SU-DHL-6 (cell line): ENCODE data around the gene ANKRD28.
"Not testable (repeated sequence)": the region's sequence is repeated elsewhere in the genome, so short reads cannot be mapped to it uniquely, and the experiment has no call there.

Experiments used
- H2AFZ ChIP-seq: fragments of 200-600 bp; sonication (generic); 2 replicates; pipeline ENCODE4 v1.6.1; 2014; ENCODE audit warnings: low read depth, mild to moderate bottlenecking, moderate library complexity, mixed read lengths, antibody characterized with exemption, low read length; ENCODE audit not compliant: severe bottlenecking
- H3F3A ChIP-seq: fragments of 200-600 bp; shearing (Covaris generic); 2 replicates; pipeline ENCODE4 v1.6.0; 2016; ENCODE audit warnings: antibody characterized with exemption, mild to moderate bottlenecking; ENCODE audit not compliant: insufficient read depth
- H3K27ac ChIP-seq: fragments of 200-600 bp; sonication (generic); 2 replicates; pipeline ENCODE4 v1.5.1; 2016; ENCODE audit warnings: low read depth, mild to moderate bottlenecking, low read length, moderate library complexity, mixed read lengths
- H3K27me3 ChIP-seq: fragments of 200-600 bp; sonication (generic), shearing (Covaris generic); 2 replicates; pipeline ENCODE4 v1.6.0; 2014; ENCODE audit warnings: mild to moderate bottlenecking, low read length
- H3K36me3 ChIP-seq: fragments of 200-600 bp; sonication (generic); 2 replicates; pipeline ENCODE4 v1.6.1; 2014; ENCODE audit warnings: mild to moderate bottlenecking, low read length, mixed read lengths
- H3K4me2 ChIP-seq: fragments of 300-600, 200-600 bp; shearing (Covaris generic), sonication (generic); 2 replicates; pipeline ENCODE4 v1.6.0; 2014; ENCODE audit warnings: low read length, low read depth, mild to moderate bottlenecking; ENCODE audit not compliant: poor library complexity, severe bottlenecking
- H3K4me3 ChIP-seq: fragments of 200-600 bp; sonication (generic); 2 replicates; pipeline ENCODE4 v1.5.1; 2014; ENCODE audit warnings: antibody characterized with exemption, low read length, mild to moderate bottlenecking, mixed read lengths; ENCODE audit not compliant: insufficient read depth, poor library complexity, severe bottlenecking
- H3K79me2 ChIP-seq: fragments of 200-600 bp; sonication (generic); 2 replicates; pipeline ENCODE4 v1.6.1; 2014; ENCODE audit warnings: mild to moderate bottlenecking, low read length, moderate library complexity; ENCODE audit not compliant: insufficient read depth
- H3K9ac ChIP-seq: fragments of 200-600 bp; sonication (generic); 2 replicates; pipeline ENCODE4 v1.7.0; 2014; ENCODE audit warnings: mild to moderate bottlenecking, low read length
- H3K9me2 ChIP-seq: fragments of 200-600 bp; sonication (generic); replicated peaks from 2 replicates; pipeline ENCODE4 v1.6.1; 2014; ENCODE audit warnings: low read length; ENCODE audit not compliant: insufficient read depth
- H3K9me3 ChIP-seq: fragments of 200-600 bp; sonication (generic); 2 replicates; pipeline ENCODE4 v1.6.1; 2014; ENCODE audit warnings: low read length, mixed read lengths; ENCODE audit not compliant: insufficient read depth
- H4K20me1 ChIP-seq: fragments of 200-600 bp; sonication (generic); 2 replicates; pipeline ENCODE4 v1.6.1; 2014; ENCODE audit warnings: low read depth, mild to moderate bottlenecking, antibody characterized with exemption, low read length, moderate library complexity, mixed read lengths
- EZH2phosphoT487 ChIP-seq: fragments of 200-600 bp; sonication (generic), shearing (Covaris generic); conservative IDR thresholded peaks from 2 replicates; pipeline ENCODE4 v1.6.1; 2018; ENCODE audit warnings: mild to moderate bottlenecking, antibody characterized with exemption, low read length, moderate library complexity, mixed read lengths
- TF ChIP-seq, protein P1 (sequence below): fragments of 200-600 bp; sonication (generic); IDR thresholded peaks from one replicate; pipeline ENCODE4 v1.5.1; 2017; ENCODE audit warnings: antibody characterized with exemption, mild to moderate bottlenecking, low read length, moderate library complexity; ENCODE audit not compliant: insufficient read depth, poor library complexity, severe bottlenecking

The ANKRD28 gene

DNA sequence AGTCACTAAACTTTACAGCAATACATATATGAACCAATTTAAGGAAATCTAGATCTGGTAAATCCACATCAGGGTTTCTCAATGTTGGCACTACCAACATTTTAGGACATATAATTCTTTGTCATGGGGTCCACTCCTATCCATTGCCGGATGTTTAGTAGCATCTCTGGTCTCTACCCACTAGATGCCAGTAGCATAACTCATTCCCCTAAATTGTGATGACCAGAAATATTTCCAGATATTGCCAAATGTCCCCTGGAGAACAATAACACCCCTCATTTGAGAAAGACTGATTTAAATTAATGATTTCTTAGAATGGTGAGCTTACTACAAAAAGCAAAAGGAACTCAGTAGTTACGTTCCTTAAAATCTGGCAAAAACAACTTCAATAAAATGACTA lies 23.1 kb upstream of the ANKRD28 start:
- Histone ChIP-seq H3K27me3 (no peaks in the 10 kb centered on the region), H3F3A (peaks cover 11% of the 10 kb centered on the region; the same call in 1 of the 2 replicates), H3K4me3 (no peak overlapping the region), H3K4me2 (no peak overlapping the region), H2AFZ (no peak overlapping the region), H3K27ac (no peak overlapping the region), H3K9ac (no peak overlapping the region), H3K79me2 (peaks cover 98% of the 10 kb centered on the region), H3K9me3 (no peaks in the 10 kb centered on the region), H3K36me3 (no peaks in the 10 kb centered on the region), H4K20me1 (peaks cover 79% of the 10 kb centered on the region), H3K9me2 (no peaks in the 10 kb centered on the region)
- TF ChIP-seq, protein P1, sequence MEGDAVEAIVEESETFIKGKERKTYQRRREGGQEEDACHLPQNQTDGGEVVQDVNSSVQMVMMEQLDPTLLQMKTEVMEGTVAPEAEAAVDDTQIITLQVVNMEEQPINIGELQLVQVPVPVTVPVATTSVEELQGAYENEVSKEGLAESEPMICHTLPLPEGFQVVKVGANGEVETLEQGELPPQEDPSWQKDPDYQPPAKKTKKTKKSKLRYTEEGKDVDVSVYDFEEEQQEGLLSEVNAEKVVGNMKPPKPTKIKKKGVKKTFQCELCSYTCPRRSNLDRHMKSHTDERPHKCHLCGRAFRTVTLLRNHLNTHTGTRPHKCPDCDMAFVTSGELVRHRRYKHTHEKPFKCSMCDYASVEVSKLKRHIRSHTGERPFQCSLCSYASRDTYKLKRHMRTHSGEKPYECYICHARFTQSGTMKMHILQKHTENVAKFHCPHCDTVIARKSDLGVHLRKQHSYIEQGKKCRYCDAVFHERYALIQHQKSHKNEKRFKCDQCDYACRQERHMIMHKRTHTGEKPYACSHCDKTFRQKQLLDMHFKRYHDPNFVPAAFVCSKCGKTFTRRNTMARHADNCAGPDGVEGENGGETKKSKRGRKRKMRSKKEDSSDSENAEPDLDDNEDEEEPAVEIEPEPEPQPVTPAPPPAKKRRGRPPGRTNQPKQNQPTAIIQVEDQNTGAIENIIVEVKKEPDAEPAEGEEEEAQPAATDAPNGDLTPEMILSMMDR, result no peak
- TF ChIP-seq EZH2phosphoT487, result no peak

DNA sequence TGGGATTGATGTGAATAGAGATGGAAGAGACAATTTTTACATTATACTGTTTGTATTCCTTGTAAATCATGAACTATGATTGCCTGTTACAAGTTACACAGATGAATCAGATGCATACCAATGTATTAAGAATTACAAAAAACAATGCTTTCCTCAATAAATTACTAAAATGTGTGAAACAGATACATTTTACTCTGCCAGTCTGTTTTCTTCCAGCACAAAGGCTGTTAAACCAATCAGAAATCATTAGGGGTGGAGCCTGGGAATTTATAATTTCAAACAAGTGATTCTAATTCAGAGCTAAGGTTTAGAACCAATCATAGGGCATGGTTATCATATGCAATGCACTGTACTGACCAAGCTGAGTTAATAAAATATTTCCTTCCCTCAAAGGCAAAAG lies 21.8 kb upstream of the ANKRD28 start:
- Histone ChIP-seq H3K27me3 (no peaks in the 10 kb centered on the region), H3K9me3 (no peaks in the 10 kb centered on the region), H3K36me3 (no peaks in the 10 kb centered on the region), H3F3A (peaks cover 13% of the 10 kb centered on the region; the same call in 1 of the 2 replicates), H3K27ac (no peak overlapping the region), H4K20me1 (peaks cover 76% of the 10 kb centered on the region), H3K9ac (no peak overlapping the region), H3K9me2 (no peaks in the 10 kb centered on the region), H3K79me2 (peaks cover 96% of the 10 kb centered on the region), H2AFZ (no peak overlapping the region), H3K4me3 (no peak overlapping the region), H3K4me2 (no peak overlapping the region)
- TF ChIP-seq EZH2phosphoT487, result no peak
- TF ChIP-seq, protein P1, result no peak

DNA sequence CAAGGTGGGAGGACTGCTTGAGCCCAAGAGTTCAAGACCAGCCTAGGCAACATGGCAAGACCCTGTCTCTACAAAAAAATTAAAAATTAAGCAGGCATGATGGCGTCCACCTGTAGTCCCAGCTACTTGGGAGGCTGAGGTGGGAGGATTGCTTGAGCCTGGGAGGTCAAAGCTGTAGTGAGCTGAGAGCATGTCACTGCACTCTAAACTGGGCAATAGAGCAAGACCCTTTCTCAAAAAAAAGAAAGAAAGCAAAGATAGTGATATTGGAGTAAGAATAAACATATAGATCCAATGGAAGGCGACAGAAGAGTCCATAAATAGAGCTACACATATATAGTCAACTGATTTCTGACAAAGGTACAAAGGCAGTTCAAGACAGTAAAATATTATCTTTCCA lies 21.3 kb upstream of the ANKRD28 start:
- H3K79me2 ChIP-seq, result peaks cover 95% of the 10 kb centered on the region
- H3K4me3 ChIP-seq, result no peak overlapping the region
- H3K9me2 ChIP-seq, result no peaks in the 10 kb centered on the region
- TF ChIP-seq EZH2phosphoT487, result no peak
- TF ChIP-seq, protein P1, result no peak
- H3K9ac ChIP-seq, result no peak overlapping the region
- H2AFZ ChIP-seq, result no peak overlapping the region
- no peaks in the 10 kb centered on the region for H3K27me3 ChIP-seq
- H3K4me2 ChIP-seq, result no peak overlapping the region
- H4K20me1 ChIP-seq, result peaks cover 75% of the 10 kb centered on the region
- H3K36me3 ChIP-seq, result no peaks in the 10 kb centered on the region
- H3K27ac ChIP-seq, result no peak overlapping the region
- peaks cover 13% of the 10 kb centered on the region; the same call in 1 of the 2 replicates for H3F3A ChIP-seq
- H3K9me3 ChIP-seq, result no peaks in the 10 kb centered on the region

DNA sequence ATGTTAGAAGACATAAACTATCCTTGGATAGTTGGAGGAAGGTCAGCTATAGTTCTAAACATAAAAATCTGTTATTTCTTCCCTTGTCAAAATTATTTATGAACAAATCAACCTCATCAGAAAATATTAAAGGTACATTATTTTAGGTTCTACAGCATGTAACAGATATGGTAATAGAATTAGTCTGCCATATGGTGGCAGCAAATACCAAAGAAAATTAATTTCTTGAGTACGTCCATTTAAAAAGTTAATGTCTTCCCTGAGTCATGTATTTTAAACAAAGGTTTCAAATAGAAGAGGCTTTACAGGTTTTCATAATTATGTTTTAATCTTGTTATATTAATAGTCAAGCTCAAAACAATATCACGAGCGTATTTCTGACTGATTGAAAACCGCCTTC lies 17.9 kb upstream of the ANKRD28 start:
- Histone ChIP-seq H3K36me3 (no peaks in the 10 kb centered on the region), H3K27ac (no peak overlapping the region), H3K4me2 (no peak overlapping the region), H2AFZ (no peak overlapping the region), H3K9ac (no peak overlapping the region), H3K27me3 (no peaks in the 10 kb centered on the region), H3K79me2 (peaks cover 88% of the 10 kb centered on the region), H3K9me3 (no peaks in the 10 kb centered on the region), H3F3A (peaks cover 9% of the 10 kb centered on the region; the same call in 1 of the 2 replicates), H3K4me3 (no peak overlapping the region), H4K20me1 (peaks cover 60% of the 10 kb centered on the region), H3K9me2 (no peaks in the 10 kb centered on the region)
- TF ChIP-seq, protein P1, result peak; percentile 38
- no peak for TF ChIP-seq EZH2phosphoT487

DNA sequence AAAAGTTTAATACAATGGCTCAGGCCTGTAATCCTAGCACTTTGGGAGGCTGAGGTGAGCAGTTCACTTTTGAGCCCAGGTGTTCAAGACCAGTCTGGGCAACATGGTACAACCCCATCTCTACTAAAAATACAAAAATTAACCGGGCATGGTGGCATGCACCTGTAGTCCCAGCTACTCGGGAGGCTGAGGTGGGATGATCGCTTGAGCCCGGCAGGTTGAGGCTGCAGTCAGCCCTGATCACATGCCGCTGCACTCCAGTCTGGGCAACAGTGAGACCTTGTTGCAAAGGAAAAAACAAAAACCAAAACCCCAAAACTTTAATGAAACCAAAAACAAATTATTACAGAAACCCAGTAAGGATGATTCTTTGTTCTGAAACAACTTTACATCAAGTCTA lies 15.3 kb upstream of the ANKRD28 start:
- H3K9ac ChIP-seq, H3K9me3 ChIP-seq, H3K4me3 ChIP-seq, H3K36me3 ChIP-seq, H3K9me2 ChIP-seq, H3F3A ChIP-seq, H3K4me2 ChIP-seq, H3K27me3 ChIP-seq, H3K27ac ChIP-seq, H2AFZ ChIP-seq: not testable (repeated sequence)
- Histone ChIP-seq H4K20me1 (peaks cover 43% of the 10 kb centered on the region), H3K79me2 (peaks cover 80% of the 10 kb centered on the region)
